Midbrain (tissue), 1 donor: ENCODE data around the gene WIF1.

ENCODE experiments used
- DNase-seq: peaks from one replicate; lab custom pipeline; 2025; lab: John Stamatoyannopoulos, UW

Gene WIF1

DNA sequence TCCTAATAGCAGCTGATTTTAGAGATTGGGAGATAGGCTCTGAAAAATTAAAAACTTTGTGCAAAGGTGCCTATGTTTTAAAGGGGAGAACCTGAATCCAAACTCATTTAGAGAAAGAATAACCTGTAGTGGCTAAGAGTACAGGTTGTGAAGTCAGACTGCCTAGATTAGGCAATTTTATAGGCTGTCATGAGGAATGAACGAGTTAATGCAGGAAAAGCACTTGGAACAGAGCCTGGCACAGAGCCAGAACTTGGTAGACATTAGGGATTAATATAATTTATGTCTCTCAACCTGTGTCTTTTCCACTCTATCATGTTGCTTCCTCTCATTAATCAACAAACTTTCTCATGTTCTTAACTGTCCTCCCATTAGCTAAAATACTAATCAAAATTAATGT, 98.1 kb downstream of the WIF1 start:
- no peak for DNase-seq

DNA sequence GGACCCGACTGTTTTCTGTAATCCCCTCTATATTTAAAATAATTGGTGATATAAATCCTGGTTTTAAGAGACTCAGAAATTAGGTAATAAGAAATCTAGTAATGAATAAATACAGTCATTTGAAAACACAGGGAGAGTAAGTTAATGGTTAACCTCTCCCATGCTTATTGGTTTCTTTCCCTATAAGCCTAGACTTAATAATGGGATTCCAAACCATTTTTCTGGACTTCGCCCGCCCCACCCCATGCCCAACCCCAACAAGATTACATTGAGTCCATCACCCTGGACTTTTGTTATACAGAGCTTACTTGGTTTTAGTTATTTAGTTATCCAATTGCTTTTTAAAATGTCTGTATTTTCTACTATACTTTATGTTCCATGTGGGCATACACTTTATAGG, 98.7 kb downstream of the WIF1 start:
- no peak for DNase-seq

DNA sequence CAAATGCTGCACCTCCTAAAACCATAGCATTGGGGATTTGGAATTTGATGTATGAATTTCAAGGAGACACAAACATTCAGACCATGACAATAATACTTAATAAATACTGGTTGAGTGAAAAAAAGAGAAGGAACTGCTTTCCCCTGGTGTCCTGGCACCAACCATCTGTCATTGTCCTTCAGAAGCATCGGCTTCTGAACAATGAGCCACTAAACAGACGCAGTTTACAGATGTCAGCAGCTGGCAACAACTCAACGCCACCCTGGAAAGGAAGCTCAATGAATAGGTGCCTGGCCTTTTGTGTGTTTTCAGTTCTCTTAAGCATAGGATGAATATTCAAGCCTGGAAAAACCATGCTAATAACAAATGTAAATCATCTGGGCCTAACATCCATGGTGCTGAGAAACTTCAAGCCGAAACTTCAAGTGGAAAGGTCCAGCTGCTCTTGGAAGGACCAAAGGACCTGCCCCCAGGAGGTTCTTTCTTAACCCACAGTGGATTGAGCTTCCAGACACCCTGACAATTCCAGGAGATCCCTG, 101.3 kb downstream of the WIF1 start:
- DNase-seq: no peak

DNA sequence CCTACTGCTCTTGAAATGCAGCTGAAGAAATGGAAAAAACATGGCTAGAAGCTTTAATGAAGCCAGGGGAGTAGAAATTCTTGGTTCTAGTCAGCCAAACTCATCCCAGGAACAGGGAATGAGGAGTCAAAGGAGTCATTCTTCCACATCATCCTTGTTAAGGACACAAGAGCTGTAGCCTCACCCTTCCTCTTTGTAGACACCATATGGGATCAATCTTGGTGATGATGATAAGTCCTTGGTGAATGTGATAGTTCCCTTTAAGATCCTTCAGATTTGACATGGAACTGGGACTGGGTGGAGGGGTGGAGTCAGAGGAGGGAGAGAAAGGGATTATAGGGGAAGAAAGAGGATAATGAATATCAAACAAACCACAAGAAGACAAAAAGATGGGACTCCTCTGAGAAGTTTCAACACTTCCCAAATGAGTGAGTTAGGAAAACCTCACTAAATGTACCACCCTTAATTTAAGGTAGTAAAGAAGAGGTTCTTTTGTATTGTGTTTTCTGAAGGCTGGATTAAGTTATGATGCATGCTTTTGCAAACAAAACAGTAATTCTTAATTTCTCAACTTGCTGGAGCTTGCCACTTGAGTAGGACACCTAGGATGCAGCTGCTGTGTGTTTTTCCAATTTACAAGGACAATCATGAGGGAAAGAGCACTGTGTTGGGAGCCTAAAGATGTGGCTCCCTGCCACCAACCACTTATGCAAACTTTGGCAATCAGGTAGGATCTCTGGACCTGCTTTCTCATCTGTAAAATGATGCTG, 104.0 kb downstream of the WIF1 start:
- DNase-seq: no peak

DNA sequence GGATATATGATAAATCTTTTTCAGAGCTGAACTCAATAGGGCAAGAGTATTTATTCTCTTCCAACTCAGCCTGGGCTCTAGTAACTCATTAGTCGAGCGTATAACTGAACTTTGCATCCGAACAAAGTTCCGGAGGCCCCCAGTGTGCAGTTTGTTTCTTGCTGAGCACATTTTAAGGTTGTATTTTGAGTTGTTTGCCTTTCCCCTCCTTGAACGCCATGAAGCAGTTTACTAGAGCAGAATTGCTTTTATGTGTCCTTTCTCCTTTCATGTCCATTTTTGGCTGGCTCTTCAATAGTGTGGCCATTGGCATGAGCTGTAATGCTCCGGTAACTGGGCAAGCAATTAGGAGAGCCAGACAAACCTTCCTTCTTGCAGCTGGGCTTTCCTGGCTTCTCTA, 105.3 kb downstream of the WIF1 start:
- DNase-seq: no peak

DNA sequence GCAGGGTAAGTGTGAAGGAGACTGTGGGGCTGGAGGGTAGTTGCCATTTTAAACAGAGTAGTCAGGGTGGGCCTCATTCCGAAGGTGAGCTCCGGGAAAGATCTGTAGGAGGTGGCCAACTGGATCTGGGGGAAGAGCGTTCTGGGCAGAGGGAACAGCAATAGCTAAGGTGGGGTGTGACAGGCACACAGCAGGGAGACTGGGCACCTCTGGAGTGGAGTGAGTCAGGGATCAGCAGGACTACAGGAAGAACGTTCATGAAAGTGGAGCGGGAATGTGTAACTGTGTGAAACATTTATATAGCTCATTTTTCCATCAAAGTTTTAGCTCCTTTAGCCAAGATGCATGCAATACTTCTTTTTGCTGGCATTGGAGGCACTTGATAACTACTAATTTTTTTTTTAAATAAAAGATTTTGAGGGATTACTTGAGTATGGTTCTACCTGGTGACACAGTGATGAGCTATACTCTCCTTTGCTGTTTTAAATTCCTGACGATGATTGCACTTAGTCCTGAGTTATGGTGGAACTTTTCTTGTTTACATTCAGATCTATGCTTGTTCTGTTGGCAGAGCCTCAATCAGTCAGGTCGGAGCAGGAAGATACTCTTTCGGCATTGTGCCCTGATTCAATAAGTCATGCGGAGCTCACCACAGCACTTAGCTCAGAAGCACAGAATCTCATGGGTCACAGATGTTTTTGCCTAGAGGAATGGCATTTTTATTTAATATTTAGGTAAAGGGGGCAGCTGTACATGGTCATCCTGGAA, 106.4 kb downstream of the WIF1 start:
- no peak for DNase-seq

DNA sequence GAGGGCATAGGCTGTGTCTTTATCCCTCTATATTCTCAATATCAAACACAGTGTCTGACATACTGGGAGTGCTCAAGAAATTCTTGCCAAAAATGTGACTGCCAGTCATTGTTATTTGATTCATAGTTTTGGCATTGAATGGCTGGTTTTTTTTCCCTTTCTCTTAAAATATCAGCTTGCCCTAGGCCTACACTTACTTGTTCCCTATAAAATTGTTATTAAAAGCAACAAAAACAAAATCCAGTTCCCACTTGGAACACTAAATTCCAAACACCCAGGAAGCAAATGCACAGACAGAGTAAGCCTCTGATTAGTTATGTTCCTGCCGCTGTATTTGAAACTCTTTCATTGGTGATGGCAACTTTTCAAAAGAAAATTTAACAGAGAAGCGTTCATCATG, 110.7 kb downstream of the WIF1 start:
- no peak for DNase-seq

DNA sequence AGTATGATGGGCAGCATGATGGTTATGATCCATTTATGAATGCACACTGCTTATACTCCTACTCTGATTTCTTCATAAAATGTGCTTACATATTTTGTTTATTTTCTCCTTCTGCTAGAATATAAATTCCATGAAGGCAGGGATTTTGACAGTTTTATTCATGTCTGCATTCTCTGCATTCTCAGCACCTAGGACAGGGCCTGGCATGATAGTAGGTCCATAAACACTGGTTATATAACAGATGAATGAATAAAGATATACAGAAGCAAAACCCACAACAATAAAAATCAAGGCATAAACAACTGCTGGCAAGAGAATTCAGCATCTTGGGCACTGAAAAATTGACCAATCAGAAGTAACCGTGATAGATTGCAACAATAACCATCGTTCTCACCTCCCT, 115.4 kb downstream of the WIF1 start:
- no peak for DNase-seq

DNA sequence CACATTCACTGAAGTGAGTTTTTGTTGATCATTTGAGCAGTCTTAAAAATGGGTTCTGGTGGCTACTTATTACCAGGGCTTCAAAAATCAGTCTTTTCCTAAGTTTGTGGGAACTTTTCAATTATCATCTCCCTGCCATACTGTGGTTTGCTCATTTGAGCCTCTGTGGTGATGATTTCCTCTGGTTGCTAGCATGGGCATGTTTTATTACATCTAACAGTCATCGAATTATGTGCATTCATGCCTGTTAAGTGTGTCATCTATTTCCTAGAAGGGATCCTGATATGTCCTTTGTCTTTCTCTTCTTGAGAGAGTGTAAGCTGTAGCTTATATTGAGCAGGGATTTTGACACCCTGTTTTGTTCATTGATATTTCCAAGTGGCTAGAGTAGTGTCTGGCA, 116.8 kb downstream of the WIF1 start:
- DNase-seq: no peak
